ENCODE data around the gene NMT1.
"Not testable (repeated sequence)": the region's sequence is repeated elsewhere in the genome, so short reads cannot be mapped to it uniquely, and the experiment has no call there.

Gene NMT1

DNA sequence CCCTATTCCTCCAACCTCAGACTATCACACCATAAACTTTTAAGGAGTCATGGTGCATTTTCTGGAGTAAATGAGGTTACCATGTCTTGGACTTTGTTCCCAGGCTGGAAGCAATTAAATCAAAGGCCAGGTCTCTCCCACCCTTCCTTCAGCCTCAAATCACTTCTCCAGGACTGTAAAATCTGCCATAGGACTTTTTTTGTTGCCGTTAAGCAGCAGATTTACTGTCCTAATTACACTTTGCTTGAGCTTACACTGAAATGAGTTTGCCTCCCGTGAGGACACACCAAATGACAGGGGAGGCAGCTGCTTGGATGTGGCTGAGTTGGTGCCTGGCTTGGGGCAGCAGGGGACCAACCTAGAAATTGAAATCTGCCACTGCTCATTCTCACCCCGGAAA lies 24.4 kb upstream of the NMT1 start:
- DNase-seq (ENCODE audit: low read depth, low spot score), result no peak

GRCh38 chr17:45038728-45039634 lies 22.1 kb upstream of the NMT1 start:
- no peak for DNase-seq (ENCODE audit: low read depth, low spot score)

DNA sequence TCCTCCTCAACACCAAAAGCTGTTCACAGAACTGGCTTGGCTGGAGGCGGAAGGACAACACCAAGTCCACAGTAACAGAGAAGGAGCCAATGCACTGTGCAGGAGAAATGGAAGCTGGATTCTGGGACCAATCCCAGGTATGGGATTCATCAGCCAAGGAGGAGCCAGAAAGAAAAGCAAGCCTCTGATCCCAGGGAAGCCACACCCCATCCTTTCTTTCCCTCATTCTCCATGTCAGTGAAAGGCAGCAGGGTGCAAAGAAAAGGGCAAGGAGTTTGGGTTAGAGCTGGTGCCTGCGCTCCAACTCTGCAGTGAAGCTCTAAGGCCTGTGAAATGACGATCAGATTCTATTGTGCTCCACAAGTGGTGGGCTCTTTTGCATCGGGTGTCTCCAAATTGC lies 20.7 kb upstream of the NMT1 start:
- DNase-seq (ENCODE audit: low read depth, low spot score), result peak; percentile 83

GRCh38 chr17:45042346-45043120 lies 18.6 kb upstream of the NMT1 start:
- DNase-seq (ENCODE audit: low read depth, low spot score), result no peak

DNA sequence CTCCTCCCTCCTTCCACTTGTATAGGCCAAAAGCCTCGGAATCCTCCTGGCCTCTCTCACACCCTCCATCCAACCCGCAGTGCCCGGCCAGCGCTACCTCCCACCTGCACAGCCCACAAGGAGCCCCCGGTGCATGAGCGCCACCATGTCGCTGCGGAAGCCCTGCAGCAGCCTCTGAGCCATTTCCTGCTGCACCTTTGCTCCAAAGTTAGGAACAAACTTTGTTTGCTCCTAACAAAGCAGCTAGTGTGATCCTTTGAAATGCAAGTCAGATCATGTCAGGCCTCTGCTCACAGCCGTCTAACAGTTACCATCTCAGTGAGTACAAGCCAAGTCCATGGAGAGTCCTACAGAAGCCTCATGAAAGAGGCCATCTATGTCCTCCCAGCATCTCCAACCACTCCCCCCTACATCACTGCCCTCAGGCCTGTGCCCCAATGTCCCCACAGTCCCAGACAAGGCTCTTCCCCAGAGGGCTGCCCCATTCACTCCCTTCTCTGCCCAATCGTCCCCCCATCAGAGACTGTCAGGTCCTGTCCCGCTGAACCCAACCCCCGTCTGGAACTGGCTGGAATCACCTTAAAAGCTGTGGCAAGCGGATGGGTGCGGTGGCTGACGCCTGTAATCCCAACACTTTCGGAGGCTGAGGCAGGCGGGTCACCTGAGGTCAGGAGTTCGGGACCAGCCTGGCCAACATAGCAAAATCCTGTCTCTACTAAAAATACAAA lies 17.1 kb upstream of the NMT1 start:
- no peak for DNase-seq (ENCODE audit: low read depth, low spot score)

DNA sequence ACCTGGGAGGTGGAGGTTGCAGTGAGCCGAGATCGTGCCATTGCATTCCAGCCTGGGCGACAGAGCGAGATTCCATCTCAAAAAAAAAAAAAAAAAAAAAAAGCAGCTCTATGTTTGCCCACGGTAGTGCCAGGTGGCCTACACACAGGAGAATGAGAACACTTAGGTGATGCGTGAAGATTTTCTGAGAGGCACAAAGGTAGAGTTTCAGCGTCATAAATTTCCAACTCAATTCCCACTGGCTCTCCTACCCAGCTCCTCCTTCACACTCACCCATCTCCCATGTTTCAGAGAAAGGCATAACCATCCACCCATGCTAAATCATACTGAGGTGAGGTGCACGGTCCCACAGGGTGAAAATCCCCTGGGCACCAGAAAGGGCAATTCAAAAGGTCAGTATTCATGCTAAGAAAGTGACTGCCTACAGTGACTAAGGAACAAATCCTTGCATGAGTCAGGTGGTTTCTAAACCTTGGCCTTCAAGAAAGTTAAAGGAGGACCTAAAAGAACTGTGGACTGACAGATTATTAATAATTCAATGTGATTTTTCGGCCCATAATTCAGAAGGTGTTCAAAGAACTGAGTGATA lies 14.5 kb upstream of the NMT1 start:
- DNase-seq (ENCODE audit: low read depth, low spot score), result no peak

GRCh38 chr17:45048795-45049563 lies 12.1 kb upstream of the NMT1 start:
- no peak for DNase-seq (ENCODE audit: low read depth, low spot score)

DNA sequence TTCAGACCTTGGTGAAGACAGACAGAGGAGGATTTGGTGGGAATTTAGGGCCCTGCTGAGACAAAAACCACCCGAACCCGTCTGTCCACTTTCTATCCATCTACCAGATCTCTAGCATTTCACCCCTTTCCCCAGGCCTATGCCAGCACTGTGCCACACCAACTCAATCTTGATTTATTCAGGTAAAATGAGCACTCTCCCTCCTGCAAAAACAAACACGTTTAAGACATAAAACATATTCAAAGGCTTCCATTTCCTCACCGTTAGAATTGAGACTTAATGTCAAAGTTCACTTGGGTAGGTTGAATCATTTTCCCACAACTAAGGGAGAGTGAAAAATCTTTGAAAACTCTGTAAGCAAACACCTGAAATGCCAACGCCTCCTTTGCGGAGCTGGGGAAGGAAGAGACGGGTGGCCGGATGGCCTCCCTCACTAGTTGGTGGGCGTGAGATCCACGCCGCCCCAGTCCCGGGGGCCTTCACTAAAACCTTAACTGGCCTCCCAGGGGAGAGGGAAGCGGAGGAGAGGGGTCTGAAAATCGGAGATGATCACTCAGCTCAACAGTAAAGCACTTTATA lies 10.5 kb upstream of the NMT1 start:
- DNase-seq (ENCODE audit: low read depth, low spot score), result no peak

- DNase-seq (ENCODE audit: low read depth, low spot score), result peak; percentile 64
These were observed 9.9 kb upstream of the NMT1 start, which contains the start of gene DCAKD for GRCh38 chr17:45051060-45051719. Gene DCAKD, minus strand, starts transcription at chr17:45051632. Its CDS starts 16,747 bp downstream, at chr17:45034885.

DNA sequence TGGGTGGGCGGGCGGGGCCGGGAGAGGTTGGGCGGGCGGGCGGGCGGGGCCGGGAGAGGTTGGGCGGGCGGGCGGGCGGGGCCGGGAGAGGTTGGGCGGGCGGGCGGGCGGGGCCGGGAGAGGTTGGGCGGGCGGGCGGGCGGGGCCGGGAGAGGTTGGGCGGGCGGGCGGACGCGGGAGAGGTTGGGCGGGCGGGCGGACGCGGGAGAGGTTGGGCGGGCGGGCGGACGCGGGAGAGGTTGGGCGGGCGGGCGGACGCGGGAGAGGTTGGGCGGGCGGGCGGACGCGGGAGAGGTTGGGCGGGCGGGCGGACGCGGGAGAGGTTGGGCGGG lies 9.4 kb upstream of the NMT1 start:
- DNase-seq (ENCODE audit: low read depth, low spot score), result not testable (repeated sequence)

GRCh38 chr17:45052052-45052772 lies 8.9 kb upstream of the NMT1 start:
- DNase-seq (ENCODE audit: low read depth, low spot score), result no peak

DNA sequence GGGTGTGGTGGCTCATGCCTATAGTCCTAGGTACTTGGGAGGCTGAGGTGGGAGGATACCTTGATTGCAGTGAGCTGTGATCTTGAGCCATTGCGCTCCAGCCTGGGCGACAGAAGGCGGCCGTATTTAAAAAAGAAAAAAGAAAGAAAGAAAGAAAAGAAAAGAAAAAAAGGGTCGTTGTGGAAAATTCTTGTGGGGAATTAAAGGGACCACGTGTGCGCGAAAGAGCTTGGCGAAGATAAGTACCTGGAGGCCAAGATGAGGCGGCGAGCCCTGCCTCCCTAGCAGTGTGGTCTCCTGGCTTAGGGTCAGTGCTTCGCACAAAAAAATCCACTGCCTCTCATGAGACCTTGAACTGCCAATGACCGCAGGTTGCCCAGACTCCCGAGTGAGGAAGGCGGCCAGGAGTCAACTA lies 728 bp upstream of the NMT1 start:
- DNase-seq (ENCODE audit: low read depth, low spot score), result no peak

- no peak for DNase-seq (ENCODE audit: low read depth, low spot score)
These were observed 589 bp downstream of the NMT1 start for GRCh38 chr17:45061606-45062205.

DNA sequence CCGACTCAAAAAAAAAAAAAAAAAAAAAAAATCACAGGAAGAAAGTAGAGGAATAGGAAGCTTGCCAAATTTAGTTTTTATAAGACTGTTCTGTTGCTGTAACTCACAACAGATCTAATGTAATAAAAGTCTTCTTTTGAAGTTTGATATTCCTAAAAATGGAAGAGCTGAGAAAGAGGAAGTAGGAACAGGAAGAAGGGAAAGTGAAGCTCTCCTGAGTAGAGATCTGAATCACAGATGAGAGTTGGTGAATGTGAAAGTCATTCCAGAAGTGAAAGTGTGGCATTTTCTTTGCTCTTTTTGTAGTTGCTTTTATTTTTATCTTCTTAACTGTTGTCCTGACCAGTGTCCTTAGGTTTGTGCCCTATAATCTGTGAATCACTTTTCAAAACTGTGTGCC lies 2.1 kb downstream of the NMT1 start:
- no peak for DNase-seq (ENCODE audit: low read depth, low spot score)

DNA sequence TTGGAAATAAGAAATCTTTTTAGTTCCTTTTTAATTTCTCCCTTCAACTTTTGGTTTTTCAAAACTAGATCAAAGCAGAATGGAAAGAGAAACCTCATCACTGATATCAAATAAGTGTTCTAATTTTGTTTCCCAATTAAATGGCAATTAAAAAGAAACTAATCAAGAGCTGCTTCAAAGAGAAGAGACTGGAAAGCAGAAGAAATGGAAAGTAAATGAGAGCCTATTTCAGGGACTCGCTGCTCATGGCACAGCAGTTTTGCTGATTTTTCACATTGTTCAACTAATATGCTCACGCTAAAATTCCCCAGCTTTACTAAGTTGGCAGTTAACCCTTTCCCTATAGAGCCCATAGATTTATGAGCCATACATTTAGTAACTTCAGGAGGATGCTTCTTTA lies 6.5 kb downstream of the NMT1 start:
- no peak for DNase-seq (ENCODE audit: low read depth, low spot score)

DNA sequence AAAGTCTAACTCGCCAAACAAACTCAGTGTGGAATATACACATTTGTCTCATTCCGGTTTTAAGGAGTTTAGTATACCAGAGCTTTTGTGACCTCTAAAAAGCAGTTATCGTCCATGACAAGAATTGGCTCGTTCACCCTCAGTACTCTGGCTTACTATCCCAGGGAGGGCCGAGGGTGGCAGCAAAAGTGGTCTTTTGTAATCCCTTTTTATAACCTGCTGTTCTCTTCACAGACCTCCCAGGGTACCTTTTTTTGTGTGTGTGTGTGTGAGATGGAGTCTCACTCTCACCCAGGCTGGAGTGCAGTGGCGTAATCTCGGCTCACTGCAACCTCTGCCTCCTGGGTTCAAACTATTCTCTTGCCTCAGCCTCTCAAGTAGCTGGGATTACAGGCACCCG lies 8.9 kb downstream of the NMT1 start:
- DNase-seq (ENCODE audit: low read depth, low spot score), result no peak

- no peak for DNase-seq (ENCODE audit: low read depth, low spot score)
These were observed 9.7 kb downstream of the NMT1 start for GRCh38 chr17:45070809-45071208.

- DNase-seq (ENCODE audit: low read depth, low spot score), result no peak
These were observed 12.4 kb downstream of the NMT1 start for GRCh38 chr17:45073414-45074070.

- DNase-seq (ENCODE audit: low read depth, low spot score), result no peak
These were observed 16.5 kb downstream of the NMT1 start for GRCh38 chr17:45077643-45078042.

All from iPS DF 19.7 (cell line).